ENCODE data around the gene ANKRD1. TPM values are rescaled to one million over a fixed set of nuclear protein-coding genes. Genes with fewer than 3 reads are reported as not detected.

ANKRD1 gene
- total RNA-seq, 1 experiment from 2014 or later = 0.11 TPM

DNA sequence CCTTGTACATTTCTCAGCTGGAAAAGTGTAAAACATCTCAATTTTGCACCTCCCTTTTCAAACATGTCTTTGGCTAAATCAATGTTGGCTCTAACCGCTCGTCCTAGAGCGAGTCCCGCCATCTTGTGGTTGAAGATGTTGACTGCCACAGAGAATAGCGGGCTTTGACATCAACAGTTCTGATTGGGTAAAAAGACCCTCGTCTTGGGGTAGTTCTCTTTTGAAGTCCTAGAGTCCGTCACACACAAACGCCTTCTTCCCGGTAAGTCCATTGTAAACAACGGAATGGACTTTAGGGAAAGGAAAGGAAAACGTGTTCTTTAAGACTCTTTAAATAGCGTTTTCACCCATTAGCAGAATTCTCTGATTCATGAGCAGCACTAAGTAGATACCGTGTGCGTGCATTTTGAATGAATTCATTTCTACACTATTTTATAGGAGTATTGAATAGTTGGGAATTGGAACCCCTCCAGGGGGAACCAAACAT, 49.6 kb downstream of the ANKRD1 start:
- Histone ChIP-seq H3K27ac (ENCODE audit: insufficient read length, low read depth, low read length) (peak overlapping the region; percentile 2), H4K20me1 (ENCODE audit: control insufficient read depth, insufficient read depth, insufficient read length) (no peaks in the 10 kb centered on the region), H4K5ac (ENCODE audit: insufficient read length, low read depth, low read length) (no peak overlapping the region), H3T11ph (ENCODE audit: low read length) (no peak overlapping the region), H2BK15ac (ENCODE audit: low read depth, low read length) (no peak overlapping the region), H2AK5ac (ENCODE audit: insufficient read length, low read length) (no peak overlapping the region), H2AFZ (ENCODE audit: low read length) (peak overlapping the region; percentile 99), H3K23me2 (ENCODE audit: insufficient read length, low read depth, low read length, poor library complexity, severe bottlenecking) (peaks cover 7% of the 10 kb centered on the region), H2BK20ac (ENCODE audit: low read depth, low read length, poor library complexity, severe bottlenecking) (no peak overlapping the region), H3K14ac (ENCODE audit: insufficient read depth, low read length) (no peak overlapping the region), H3K79me2 (ENCODE audit: insufficient read depth, low read length) (peaks cover 8% of the 10 kb centered on the region; the same call in 1 of the 2 replicates), H2BK120ac (ENCODE audit: low read depth, low read length, poor library complexity, severe bottlenecking) (no peak overlapping the region), H2BK5ac (ENCODE audit: insufficient read length, low read length) (no peak overlapping the region), H4K8ac (replicated peaks; ENCODE audit: insufficient read length, low read depth, low read length) (peak overlapping the region; percentile 56), H4K91ac (ENCODE audit: insufficient read length, low read depth, low read length) (no peak overlapping the region), H3K23ac (ENCODE audit: insufficient read length, low read depth, low read length) (no peak overlapping the region), H3K79me1 (ENCODE audit: insufficient read depth, low read depth, low read length, poor library complexity, severe bottlenecking) (peaks cover 3% of the 10 kb centered on the region), H3K27me3 (ENCODE audit: insufficient read depth, low read length) (no peaks in the 10 kb centered on the region), H2BK12ac (ENCODE audit: insufficient read length, low read depth, low read length) (no peak overlapping the region), H3K4me2 (ENCODE audit: insufficient read depth, insufficient read length, low read length) (peak overlapping the region; percentile 99), H3K9me3 (ENCODE audit: control insufficient read depth, low read depth, low read length) (no peaks in the 10 kb centered on the region), H3K18ac (ENCODE audit: insufficient read length, low read depth, low read length) (no peak overlapping the region), H3K56ac (ENCODE audit: insufficient read length, low read depth, low read length) (no peak overlapping the region), H3K9ac (ENCODE audit: extremely low read depth, insufficient read length, low read length) (peak overlapping the region; percentile 39), H3K4ac (ENCODE audit: low read depth, low read length) (no peak overlapping the region), H3K4me1 (ENCODE audit: insufficient read depth, low read length) (peaks cover 2% of the 10 kb centered on the region; the same call in 1 of the 2 replicates)
- peaks cover 4 to 20% (median 15%) of the 10 kb centered on the region in 3 experiments; a peak in 6 of 7 replicates for H3K36me3 Mint-ChIP-seq (ENCODE audit: insufficient read depth in 1 of 3, low read depth in 3 of 3)
- H3K4me1 Mint-ChIP-seq = peaks cover 17 to 27% of the 10 kb centered on the region in 2 experiments
- TF ChIP-seq, protein P1, sequence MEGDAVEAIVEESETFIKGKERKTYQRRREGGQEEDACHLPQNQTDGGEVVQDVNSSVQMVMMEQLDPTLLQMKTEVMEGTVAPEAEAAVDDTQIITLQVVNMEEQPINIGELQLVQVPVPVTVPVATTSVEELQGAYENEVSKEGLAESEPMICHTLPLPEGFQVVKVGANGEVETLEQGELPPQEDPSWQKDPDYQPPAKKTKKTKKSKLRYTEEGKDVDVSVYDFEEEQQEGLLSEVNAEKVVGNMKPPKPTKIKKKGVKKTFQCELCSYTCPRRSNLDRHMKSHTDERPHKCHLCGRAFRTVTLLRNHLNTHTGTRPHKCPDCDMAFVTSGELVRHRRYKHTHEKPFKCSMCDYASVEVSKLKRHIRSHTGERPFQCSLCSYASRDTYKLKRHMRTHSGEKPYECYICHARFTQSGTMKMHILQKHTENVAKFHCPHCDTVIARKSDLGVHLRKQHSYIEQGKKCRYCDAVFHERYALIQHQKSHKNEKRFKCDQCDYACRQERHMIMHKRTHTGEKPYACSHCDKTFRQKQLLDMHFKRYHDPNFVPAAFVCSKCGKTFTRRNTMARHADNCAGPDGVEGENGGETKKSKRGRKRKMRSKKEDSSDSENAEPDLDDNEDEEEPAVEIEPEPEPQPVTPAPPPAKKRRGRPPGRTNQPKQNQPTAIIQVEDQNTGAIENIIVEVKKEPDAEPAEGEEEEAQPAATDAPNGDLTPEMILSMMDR (conservative IDR thresholded peaks at IDR 0.05) = peak; percentile 76
- H3K27ac Mint-ChIP-seq = peak overlapping the region in 2 of 3 experiments; percentile 98; a peak in 2 of 7 replicates
- peak overlapping the region; percentile 91 to 97 for H3K4me3 Mint-ChIP-seq
- peaks cover 11% of the 10 kb centered on the region in 2 experiments for H3K9me3 Mint-ChIP-seq
- H3K27me3 Mint-ChIP-seq (ENCODE audit: low read depth) = peaks cover 18% of the 10 kb centered on the region
- DNase-seq = peak; percentile 84
- WGBS (ENCODE audit: extremely low coverage, insufficient read length, low lambda C conversion rate) = no CpG with 5 or more reads among the region's 14 CpGs
